Stimulated activated CD8-positive, alpha-beta memory T cell treated with anti-CD3 and anti-CD28 coated beads, Interleukin-4, amount 100 ng/mL, for 48 hours (primary cell): ENCODE results near the gene RAB11FIP4.
A peak's percentile ranks its signal among the peaks of the same experiment; 100 is the strongest.
"Not testable (repeated sequence)": the region's sequence is repeated elsewhere in the genome, so short reads cannot be mapped to it uniquely, and the experiment has no call there.

Experiments
- DNase-seq: peaks from one replicate; pipeline ENCODE4 v3.0.0-alpha.2; 2020

RAB11FIP4 gene, protein sequence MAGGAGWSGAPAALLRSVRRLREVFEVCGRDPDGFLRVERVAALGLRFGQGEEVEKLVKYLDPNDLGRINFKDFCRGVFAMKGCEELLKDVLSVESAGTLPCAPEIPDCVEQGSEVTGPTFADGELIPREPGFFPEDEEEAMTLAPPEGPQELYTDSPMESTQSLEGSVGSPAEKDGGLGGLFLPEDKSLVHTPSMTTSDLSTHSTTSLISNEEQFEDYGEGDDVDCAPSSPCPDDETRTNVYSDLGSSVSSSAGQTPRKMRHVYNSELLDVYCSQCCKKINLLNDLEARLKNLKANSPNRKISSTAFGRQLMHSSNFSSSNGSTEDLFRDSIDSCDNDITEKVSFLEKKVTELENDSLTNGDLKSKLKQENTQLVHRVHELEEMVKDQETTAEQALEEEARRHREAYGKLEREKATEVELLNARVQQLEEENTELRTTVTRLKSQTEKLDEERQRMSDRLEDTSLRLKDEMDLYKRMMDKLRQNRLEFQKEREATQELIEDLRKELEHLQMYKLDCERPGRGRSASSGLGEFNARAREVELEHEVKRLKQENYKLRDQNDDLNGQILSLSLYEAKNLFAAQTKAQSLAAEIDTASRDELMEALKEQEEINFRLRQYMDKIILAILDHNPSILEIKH

DNA sequence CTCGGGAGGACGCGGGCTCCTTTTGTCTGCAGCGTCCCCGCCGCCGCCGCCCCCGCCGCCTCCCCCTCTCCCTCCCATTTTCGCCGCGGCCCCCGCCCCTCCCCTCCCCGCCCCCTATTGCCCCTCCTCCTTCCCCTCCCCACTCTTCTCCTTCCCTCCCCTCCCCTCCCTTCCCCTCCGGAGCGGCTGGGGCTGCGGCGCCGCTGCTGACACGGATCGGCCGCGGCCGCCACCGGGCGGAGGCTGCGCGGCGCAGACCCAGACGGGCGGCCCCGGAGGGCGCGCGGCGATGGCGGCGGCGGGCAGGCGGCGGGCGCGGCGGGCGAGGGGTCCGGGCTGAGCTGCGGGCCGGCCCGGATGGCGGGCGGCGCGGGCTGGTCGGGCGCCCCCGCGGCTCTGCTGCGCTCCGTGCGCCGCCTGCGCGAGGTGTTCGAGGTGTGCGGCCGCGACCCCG, at the start of gene RAB11FIP4:
RAB11FIP4 (plus strand) TSS at position 180 of the 454 bp plus-strand sequence; CDS start at position 358, 178 bp downstream.
- peak; percentile 30 for DNase-seq

DNA sequence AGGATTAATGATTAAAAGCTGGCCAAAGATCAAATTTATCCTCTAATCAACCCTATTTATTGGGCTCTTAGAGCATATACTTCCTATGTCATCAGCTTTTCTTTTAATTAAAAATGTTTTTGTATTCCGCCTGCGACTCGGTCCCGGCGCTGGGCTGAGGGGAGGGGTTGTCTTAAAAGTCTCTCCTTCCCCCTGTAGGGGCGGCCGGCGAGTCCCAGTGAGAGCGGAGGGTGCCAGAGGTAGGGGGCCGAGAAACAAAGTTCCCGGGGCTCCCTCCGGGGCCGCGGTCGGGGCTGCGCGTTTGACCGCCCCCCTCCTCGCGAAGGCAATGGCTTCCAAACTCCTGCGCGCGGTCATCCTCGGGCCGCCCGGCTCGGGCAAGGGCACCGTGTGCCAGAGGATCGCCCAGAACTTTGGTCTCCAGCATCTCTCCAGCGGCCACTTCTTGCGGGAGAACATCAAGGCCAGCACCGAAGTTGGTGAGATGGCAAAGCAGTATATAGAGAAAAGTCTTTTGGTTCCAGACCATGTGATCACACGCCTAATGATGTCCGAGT, 46.2 kb upstream of the RAB11FIP4 start:
- not testable (repeated sequence) for DNase-seq

DNA sequence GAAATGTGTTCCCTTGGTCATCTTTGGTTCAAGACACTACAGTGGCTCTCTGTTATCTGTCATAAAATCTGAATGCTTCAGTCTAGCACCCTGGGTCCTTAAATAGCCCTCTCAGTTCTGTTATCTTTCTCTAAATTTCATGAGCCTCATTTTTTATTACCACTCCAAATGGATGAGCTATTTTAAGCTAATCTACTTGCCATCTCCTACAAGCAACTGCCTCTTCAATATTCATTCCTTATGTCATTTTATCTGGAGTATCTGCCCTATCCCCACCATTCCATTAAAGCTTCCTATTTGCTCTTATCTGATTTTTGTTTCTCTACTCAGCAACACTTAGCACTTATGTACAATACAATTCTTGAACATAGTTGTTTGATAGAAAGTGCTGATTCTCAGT, 42.0 kb upstream of the RAB11FIP4 start:
- DNase-seq = no peak

DNA sequence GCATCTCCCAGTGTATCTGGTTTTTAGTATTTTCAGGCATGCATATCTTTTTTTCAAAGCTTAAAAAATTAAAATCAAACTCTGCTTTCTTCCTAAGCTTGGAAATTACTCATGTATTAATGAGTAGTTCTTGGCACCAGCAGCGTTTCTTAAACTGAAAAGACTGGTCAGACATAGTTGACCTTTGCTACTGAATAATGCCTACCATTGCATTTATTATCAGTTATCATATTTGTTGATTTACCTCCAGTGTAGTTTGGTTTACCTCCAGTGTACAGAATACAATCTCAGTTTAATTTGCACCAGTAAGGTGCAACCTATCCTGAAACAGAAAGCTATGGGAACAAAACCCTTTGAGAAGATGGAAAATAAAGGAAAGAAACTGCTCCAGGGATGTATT, 35.5 kb upstream of the RAB11FIP4 start:
- DNase-seq = no peak

DNA sequence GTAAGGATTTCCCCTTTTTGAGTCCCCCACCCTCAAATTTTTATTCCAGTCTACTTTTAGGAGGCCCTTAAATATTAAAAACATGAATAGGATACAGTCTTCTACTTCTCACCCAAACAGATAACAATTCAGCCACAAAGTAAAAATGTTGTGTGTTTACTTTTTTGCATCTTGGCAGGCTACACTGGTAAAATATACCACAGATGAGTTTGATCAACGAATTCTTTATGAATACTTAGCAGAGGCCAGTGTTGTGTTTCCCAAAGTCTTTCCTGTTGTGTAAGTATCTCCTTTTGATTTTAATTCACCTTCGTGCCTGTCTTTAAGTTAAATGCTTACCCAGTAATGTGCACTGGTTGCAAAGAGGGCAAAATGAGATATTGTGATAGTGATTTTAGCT, 34.4 kb upstream of the RAB11FIP4 start:
- no peak for DNase-seq

DNA sequence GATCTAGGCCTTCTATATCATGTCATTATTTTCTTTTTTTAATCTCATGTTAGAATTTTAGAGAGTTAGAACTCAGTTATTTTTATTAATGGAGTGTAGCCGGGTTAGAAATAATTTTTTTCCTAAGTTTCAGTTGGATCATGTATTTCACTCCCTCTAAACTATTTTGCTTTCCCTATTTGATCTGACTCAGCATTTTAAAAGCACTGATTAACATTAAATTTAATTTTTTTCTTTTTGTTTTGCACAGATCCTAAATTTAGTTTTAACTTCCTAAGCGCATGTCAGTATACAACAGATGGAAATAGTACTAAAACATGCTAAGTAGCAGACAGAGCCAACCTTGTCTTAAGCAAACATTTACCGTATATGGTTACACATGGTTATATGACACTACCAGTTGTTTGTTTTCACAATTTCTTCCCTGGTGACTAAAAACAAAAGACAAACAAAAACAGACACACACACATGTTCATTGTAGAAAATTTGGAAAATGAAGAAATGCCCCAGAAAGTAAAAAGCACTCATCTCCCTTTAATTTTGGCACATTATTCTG, 33.6 kb upstream of the RAB11FIP4 start:
- DNase-seq = no peak

DNA sequence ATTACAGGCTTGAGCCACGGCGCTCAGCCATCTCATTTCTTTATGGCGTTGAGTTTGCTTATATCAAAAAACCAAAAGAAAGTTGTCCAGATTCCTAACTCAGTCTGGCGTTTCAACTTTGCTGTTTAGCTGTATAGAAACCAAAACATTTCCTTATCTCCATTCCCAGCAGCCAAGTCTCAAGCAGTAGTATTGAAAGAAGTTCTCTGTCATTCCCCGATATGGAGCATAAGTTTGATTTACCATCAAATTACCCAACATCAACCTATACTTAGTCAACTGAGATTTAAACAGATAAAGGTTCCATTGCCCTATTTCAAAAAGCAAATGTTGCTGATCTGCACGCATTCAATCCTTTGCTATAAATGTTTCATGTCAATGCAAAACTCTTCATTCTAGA, 27.5 kb upstream of the RAB11FIP4 start:
- DNase-seq = no peak

DNA sequence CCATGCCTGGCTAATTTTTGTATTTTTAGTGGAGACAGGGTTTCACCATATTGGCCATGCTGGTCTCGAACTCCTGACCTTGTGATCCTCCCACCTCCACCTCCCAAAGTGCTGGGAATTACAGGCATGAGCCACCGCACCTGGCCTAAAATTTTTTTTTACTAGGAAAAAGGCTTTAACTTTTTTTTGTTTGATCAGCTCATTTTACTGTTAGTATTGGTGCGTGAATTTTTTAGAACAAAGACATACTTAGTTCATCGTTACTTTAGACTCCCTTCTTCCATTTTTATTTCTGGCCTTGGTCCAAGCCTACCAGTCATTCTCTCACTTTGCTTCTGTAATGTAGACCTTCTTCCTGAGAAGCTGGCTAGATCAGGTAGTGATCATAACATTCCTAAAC, 25.4 kb upstream of the RAB11FIP4 start:
- no peak for DNase-seq

DNA sequence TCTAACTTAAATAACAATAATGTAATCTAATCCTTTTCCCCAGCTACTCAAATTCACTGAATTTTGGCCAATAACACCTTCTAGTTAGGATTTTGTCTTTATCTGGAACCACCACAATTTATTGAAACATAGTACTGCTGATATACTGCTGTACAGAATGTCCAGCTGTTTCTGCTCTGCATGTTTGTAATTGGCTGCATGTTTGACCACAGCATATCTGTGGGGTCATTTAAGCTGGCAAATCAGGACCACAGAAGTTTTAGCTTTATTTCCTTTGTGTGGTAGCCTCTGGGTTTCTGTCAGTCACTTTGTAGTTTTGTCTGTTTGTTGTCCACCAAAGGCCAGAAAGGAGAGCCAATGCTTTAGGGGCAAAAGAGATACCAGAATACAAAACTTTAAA, 22.2 kb upstream of the RAB11FIP4 start:
- no peak for DNase-seq

DNA sequence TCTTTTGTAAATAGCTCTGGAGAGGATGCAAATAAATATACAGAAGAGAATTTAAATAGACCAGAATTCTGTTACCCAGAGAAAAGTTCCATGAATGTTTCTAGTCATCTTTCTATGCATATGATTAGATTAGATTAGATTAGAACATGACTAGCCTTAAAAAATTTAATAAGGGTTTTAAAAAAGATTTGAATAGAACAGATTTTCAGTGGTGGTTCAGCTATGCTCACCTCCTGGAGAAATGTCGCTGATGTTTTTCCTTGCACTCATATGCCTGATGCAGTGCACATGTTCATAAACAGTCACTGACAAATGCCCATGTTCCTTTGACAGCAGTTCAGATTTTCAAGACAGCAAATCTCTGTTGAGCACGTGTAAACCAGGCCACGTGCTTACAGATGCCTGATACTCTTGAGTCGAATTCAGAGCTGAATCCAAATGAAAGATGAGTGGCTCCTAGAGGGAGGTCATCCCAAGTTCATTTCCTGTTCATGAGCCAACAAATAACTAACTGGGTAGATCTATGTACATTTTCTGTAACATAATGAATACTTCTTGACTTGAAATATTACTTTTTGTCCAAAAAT, 19.9 kb upstream of the RAB11FIP4 start:
- DNase-seq = no peak

DNA sequence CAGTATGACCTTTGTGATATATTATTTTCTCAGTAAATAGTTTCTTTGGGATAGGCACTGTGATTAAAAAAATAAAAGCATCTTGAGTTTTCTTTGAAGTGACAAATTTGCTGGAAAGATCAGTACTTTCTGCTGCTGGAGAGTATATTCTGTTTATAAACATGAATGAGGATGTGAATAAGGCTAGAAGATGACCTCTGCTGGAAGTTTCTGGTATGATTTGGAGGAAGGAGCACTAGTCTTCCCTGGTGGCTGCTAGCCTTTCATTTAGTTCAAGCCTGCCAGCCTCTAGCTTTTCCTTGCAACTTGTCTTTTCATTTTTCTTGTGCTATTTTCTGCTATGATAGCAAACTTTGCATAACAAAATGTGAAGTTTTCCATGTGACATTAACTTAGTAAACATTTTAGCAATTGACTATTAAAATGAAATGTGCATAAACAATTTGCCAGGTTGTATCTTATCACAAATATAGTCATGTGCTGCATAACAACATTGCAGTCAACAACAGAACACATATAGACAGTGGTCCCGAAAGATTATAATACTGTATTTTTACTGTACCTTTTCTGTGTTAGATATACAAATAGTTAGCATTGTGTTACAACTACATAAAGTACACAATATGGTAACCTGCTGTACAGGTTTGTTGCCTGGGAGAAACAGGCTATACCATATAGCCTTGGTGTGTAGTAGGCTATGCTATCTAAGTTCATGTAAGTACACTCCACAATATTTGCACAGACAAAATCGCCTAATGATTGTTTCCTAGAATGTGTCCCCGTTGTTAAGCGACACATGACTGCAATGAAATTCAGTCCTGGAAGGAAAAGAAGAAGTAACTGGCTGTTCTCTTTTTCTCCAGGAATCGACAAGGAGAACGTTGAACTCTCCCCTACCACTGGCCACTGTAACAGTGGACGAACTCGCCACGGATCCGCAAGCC, 18.1 kb upstream of the RAB11FIP4 start:
- no peak for DNase-seq

DNA sequence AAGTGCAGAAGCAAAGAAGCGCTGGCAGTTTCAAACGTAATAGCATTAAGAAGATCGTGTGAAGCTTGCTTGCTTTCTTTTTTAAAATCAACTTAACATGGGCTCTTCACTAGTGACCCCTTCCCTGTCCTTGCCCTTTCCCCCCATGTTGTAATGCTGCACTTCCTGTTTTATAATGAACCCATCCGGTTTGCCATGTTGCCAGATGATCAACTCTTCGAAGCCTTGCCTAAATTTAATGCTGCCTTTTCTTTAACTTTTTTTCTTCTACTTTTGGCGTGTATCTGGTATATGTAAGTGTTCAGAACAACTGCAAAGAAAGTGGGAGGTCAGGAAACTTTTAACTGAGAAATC, 17.4 kb upstream of the RAB11FIP4 start:
- DNase-seq = no peak

DNA sequence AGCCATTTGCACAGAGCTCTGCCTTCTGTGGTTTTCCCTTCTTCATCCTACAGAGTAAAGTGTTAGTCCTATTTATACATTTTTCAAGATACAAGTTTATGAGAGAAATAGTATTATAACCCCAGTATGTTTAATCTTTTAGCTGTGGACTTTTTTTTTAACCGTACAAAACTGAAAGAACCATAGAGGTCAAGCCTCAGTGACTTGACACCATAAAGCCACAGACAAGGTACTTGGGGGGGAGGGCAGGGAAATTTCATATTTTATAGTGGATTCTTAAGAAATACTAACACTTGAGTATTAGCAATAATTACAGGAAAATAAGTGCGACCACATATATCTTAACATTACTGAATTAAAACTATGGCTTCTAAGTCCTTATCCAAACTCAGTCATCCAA, 17.0 kb upstream of the RAB11FIP4 start:
- DNase-seq = no peak

DNA sequence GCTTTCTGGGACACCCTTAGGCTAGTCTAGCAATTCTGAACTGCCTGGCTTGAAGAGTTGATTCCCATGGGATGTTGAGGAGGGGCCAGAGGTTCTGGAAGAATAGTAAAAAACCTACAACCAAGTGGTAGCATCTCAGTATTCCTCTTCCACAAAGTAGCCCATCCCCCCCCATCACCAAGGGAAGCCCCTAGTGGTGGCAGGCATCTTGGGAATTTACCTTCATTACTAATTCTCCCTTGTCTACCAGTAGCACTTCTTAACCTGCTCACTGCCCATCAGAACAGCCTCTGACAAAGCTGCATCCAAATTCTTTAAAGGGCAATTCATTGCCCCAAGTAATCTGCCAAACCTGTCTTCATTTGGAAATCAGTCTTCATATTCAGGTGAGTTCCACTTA, 12.8 kb upstream of the RAB11FIP4 start:
- no peak for DNase-seq

DNA sequence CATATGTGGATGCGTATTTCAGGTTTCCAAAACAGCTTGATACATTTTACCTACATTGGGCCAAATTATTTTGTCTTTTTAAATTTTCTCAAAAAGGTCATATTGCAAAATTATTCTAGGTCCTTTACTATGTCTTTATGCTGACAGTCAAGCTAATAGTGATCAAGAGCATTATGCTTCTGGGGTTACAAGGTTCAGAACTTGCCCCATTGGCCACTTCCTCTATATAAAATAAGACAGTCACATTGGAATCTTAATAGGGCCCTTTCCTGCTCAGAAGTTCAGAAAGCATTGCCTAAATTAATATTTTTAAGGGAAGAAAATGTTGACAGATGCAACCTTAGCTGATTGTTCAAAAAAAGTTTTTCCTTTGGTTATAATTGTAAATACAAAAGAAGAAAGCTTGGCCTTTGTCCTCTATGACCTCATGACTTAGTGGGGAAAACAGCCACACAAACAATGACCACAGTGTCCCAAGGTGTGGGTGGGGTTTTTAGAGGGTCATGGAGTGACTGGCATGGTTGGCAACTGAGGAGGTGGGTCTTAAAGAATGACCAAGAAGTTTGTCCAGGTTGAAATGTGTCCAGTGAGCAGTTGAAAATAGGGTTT, 11.8 kb upstream of the RAB11FIP4 start:
- no peak for DNase-seq

DNA sequence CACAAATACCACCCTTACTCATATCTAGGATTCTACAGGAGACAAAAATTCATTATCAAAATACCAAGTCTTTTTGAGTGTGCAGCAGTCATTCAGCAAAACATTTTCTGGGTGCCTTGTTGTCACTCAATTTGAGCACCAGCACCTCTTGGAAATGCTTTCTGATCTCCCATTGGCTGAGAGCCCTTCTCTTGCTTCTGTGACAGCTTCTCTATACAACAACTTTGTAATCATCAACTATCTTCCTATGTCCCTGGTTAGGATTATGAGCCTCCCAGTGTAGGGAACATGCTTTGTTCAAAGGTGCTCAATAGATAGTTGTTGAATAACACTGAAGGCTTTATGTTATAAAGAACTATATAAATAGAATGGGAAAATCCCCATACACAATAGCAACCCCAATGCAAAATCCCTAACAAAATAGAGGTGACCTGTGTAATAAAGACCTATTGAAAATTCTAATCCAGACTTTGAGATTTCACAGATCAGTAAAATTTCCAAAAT, 10.3 kb upstream of the RAB11FIP4 start:
- DNase-seq = no peak

DNA sequence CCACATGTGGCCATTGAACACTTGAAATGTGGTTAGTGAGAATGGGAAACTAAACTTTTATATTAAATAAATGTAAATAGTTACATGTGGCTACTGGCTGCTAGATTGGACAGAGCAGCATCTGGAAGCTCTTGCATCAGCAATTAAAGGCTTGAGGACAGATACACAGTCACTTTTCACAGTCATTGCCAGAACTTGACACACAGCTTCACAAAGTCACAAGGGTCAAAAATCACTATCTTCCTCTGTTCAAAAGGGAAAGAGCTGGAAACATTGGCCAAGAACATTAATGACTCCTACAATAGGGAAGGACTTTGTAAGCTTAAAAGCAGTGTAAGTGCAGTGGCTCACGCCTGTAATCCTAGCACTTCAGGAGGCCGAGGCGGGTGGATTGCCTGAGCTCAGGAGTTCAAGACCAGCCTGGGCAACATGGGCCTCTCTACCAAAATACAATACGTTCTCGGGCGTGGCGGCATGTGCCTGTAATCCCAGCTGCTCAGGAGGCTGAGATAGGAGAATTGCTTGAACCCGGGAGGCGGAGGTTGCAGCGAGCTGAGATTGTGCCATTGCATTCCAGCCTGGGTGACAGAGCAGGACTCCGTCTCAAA, 8.7 kb upstream of the RAB11FIP4 start:
- DNase-seq = not testable (repeated sequence)

DNA sequence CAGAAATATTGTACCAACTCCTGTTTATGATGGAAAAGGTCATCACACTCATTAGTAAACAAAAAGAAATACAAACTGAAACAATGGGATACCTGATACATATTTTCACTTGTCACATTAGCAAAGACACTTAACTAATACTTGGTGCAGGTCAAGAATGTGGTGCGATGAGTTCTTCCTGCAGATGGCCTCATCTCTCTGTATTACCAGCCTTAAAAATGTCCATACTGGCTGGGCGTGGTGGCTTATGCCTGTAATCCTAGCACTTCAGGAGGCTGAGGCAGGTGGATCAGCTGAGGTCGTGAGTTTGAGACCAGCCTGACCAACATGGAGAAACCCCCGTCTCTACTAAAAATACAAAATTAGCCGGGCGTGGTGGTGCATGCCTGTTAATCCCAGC, 8.0 kb upstream of the RAB11FIP4 start:
- DNase-seq = not testable (repeated sequence)

DNA sequence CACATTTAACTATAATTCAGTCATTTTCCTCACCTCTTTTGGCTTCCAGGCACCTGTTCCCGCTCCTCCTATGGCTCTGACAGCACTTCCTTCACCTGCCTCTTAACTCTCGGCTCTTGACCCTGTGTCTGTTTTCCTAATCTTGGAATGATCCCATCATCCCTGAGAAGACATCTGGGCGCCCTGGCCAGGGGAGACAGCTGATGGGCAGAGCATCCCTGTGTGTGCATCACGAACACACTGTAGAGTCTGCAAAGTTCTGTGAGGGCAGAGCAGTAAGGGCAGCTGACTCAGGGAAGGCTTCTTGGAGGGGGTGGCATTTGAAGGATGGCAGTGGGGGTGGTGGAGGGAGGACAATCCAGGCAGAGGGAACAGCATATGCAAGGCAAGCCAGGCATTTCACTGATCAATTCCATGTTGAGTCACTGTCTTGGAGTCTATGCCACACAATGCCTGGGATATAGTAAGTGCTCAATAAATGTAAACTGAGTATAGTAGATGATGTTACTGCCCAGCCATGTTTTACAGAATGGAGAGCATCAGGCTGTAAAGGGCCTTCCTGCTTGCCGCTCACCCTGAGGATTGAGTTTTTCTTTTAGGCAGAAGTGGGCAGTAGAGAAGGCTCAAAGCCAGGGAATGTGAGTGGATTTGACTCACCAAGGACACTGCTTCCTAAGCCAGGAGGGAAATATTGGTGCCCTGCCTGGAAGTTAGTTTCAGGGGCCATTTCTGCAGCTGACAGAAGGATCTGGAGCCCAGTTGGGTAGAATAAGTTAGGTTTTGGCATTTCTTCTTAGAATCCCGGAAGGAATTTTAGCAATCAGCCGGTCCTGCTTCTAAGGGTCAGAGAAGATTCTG, 5.8 kb upstream of the RAB11FIP4 start:
- no peak for DNase-seq

DNA sequence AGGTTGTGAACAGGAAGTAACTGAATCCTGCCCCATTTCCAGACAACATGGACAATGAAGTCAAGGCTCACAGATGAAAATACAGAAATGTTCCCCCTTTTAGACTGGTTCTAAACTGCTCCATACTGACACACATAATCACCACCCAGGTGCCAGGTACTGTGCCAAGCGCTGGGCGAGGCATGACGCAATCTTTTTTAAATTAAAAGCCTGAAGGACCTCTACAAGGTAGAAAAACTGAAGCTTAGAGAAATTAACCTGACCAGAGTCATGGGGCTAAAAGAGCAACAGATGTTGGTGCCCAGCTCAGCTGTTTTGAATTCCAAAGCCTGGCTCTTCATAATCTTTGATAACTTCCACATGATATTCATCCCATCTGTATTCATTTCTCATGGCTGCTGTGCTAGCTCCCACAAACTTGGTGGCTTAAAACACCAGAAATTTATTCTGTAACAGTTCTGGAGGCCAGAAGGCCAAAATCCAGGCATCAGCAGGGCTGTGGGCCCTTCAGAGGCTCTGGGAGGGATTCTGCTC, 4.9 kb upstream of the RAB11FIP4 start:
- no peak for DNase-seq
